Activated naive CD8-positive, alpha-beta T cell treated with anti-CD3 and anti-CD28 coated beads for 36 hours (primary cell): ENCODE data around the gene CD7. TPM values are rescaled to one million over a fixed set of nuclear protein-coding genes. Genes with fewer than 3 reads are reported as not detected.

ENCODE experiments used
- DNase-seq: peaks from one replicate; pipeline ENCODE4 v3.0.0; 2021
- H3K27ac Mint-ChIP-seq: one replicate; pipeline ENCODE4 v1.8.0; 2022; ENCODE audit warnings: mild to moderate bottlenecking, moderate library complexity, mixed read lengths
- H3K27me3 Mint-ChIP-seq: one replicate; pipeline ENCODE4 v1.8.0; 2022; ENCODE audit warnings: mild to moderate bottlenecking, mixed read lengths
- H3K36me3 Mint-ChIP-seq: one replicate; pipeline ENCODE4 v1.8.0; 2021; ENCODE audit warnings: mild to moderate bottlenecking, mixed read lengths
- H3K4me1 Mint-ChIP-seq: one replicate; pipeline ENCODE4 v1.8.0; 2021; ENCODE audit warnings: mixed read lengths
- H3K4me3 Mint-ChIP-seq: one replicate; pipeline ENCODE4 v1.8.0; 2022; ENCODE audit warnings: mild to moderate bottlenecking, moderate library complexity, mixed read lengths
- H3K9me3 Mint-ChIP-seq: one replicate; pipeline ENCODE4 v1.8.0; 2022; ENCODE audit warnings: mixed read lengths
- total RNA-seq, 2 experiments: library from RNA; stranded (reverse); gene quantifications; one replicate each; pipeline ENCODE4 v1.2.3, GENCODE V29; 2021

CD7 gene
- total RNA-seq, 2 experiments from 2014 or later, result 291 to 293 TPM

- H3K27me3 Mint-ChIP-seq, result peaks cover 31% of the 10 kb centered on the region
- no peaks in the 10 kb centered on the region for H3K36me3 Mint-ChIP-seq
- H3K4me1 Mint-ChIP-seq, result peaks cover 22% of the 10 kb centered on the region
- no peaks in the 10 kb centered on the region for H3K9me3 Mint-ChIP-seq
- no peak overlapping the region for H3K27ac Mint-ChIP-seq
- H3K4me3 Mint-ChIP-seq, result peak overlapping the region; percentile 76
- DNase-seq, result no peak
Measured at GRCh38 chr17:82334622-82335394, 17.4 kb upstream of the CD7 start.

- no peaks in the 10 kb centered on the region for H3K9me3 Mint-ChIP-seq
- H3K27ac Mint-ChIP-seq, result no peak overlapping the region
- peaks cover 22% of the 10 kb centered on the region for H3K4me1 Mint-ChIP-seq
- no peaks in the 10 kb centered on the region for H3K36me3 Mint-ChIP-seq
- DNase-seq, result no peak
- peaks cover 31% of the 10 kb centered on the region for H3K27me3 Mint-ChIP-seq
- peak overlapping the region; percentile 14 for H3K4me3 Mint-ChIP-seq
Measured at GRCh38 chr17:82334204-82334621, 16.8 kb upstream of the CD7 start.

- Mint-ChIP-seq H3K36me3 (no peaks in the 10 kb centered on the region), H3K4me1 (peaks cover 22% of the 10 kb centered on the region), H3K9me3 (no peaks in the 10 kb centered on the region), H3K27ac (no peak within 1 kb of the TSS), H3K4me3 (peak within 1 kb of the TSS; percentile 51), H3K27me3 (peaks cover 31% of the 10 kb centered on the region)
- no peak for DNase-seq
Measured at GRCh38 chr17:82333279-82334171, 16.1 kb upstream of the CD7 start, which contains the start of gene SECTM1. SECTM1 (minus strand) TSS chr17:82333766; CDS start chr17:82327240, 6,526 bp downstream.

- Mint-ChIP-seq H3K27me3 (peaks cover 31% of the 10 kb centered on the region), H3K4me3 (peak overlapping the region; percentile 48), H3K27ac (no peak overlapping the region), H3K36me3 (no peaks in the 10 kb centered on the region), H3K9me3 (no peaks in the 10 kb centered on the region), H3K4me1 (peaks cover 22% of the 10 kb centered on the region)
- no peak for DNase-seq
Measured at GRCh38 chr17:82332669-82333278, 15.4 kb upstream of the CD7 start.

- Mint-ChIP-seq H3K4me1 (peaks cover 22% of the 10 kb centered on the region), H3K36me3 (no peaks in the 10 kb centered on the region), H3K9me3 (no peaks in the 10 kb centered on the region), H3K27me3 (peaks cover 31% of the 10 kb centered on the region), H3K27ac (no peak overlapping the region), H3K4me3 (no peak overlapping the region)
- DNase-seq, result no peak
Measured at GRCh38 chr17:82331345-82331939, 14.0 kb upstream of the CD7 start.

GRCh38 chr17:82330322-82331239 is 13.2 kb upstream of the CD7 start:
- Mint-ChIP-seq H3K4me3 (no peak overlapping the region), H3K27ac (no peak overlapping the region), H3K9me3 (no peaks in the 10 kb centered on the region), H3K36me3 (no peaks in the 10 kb centered on the region), H3K27me3 (peaks cover 31% of the 10 kb centered on the region), H3K4me1 (peaks cover 16% of the 10 kb centered on the region)
- no peak for DNase-seq

GRCh38 chr17:82329683-82330321 is 12.4 kb upstream of the CD7 start:
- peaks cover 11% of the 10 kb centered on the region for H3K4me1 Mint-ChIP-seq
- peaks cover 28% of the 10 kb centered on the region for H3K27me3 Mint-ChIP-seq
- H3K4me3 Mint-ChIP-seq, result no peak overlapping the region
- no peaks in the 10 kb centered on the region for H3K9me3 Mint-ChIP-seq
- DNase-seq, result no peak
- H3K27ac Mint-ChIP-seq, result no peak overlapping the region
- no peaks in the 10 kb centered on the region for H3K36me3 Mint-ChIP-seq

- H3K27ac Mint-ChIP-seq, result no peak overlapping the region
- H3K27me3 Mint-ChIP-seq, result peaks cover 27% of the 10 kb centered on the region
- H3K4me3 Mint-ChIP-seq, result no peak overlapping the region
- H3K36me3 Mint-ChIP-seq, result no peaks in the 10 kb centered on the region
- DNase-seq, result no peak
- no peaks in the 10 kb centered on the region for H3K9me3 Mint-ChIP-seq
- H3K4me1 Mint-ChIP-seq, result peaks cover 11% of the 10 kb centered on the region
Measured at GRCh38 chr17:82328994-82329507, 11.6 kb upstream of the CD7 start.

- Mint-ChIP-seq H3K4me1 (peaks cover 16% of the 10 kb centered on the region), H3K27ac (no peak overlapping the region), H3K4me3 (no peak overlapping the region), H3K27me3 (peaks cover 27% of the 10 kb centered on the region), H3K36me3 (no peaks in the 10 kb centered on the region), H3K9me3 (no peaks in the 10 kb centered on the region)
- no peak for DNase-seq
Measured at GRCh38 chr17:82328141-82328993, 11.0 kb upstream of the CD7 start.

- DNase-seq, result no peak
- H3K36me3 Mint-ChIP-seq, result no peaks in the 10 kb centered on the region
- H3K4me1 Mint-ChIP-seq, result peaks cover 18% of the 10 kb centered on the region
- H3K4me3 Mint-ChIP-seq, result no peak overlapping the region
- H3K9me3 Mint-ChIP-seq, result no peaks in the 10 kb centered on the region
- no peak overlapping the region for H3K27ac Mint-ChIP-seq
- peaks cover 24% of the 10 kb centered on the region for H3K27me3 Mint-ChIP-seq
Measured at GRCh38 chr17:82327757-82328140, 10.3 kb upstream of the CD7 start.

GRCh38 chr17:82327289-82327688 is 9.9 kb upstream of the CD7 start:
- no peaks in the 10 kb centered on the region for H3K9me3 Mint-ChIP-seq
- no peak overlapping the region for H3K4me3 Mint-ChIP-seq
- H3K27me3 Mint-ChIP-seq, result peaks cover 19% of the 10 kb centered on the region
- DNase-seq, result no peak
- no peak overlapping the region for H3K27ac Mint-ChIP-seq
- H3K36me3 Mint-ChIP-seq, result no peaks in the 10 kb centered on the region
- H3K4me1 Mint-ChIP-seq, result peaks cover 18% of the 10 kb centered on the region

GRCh38 chr17:82325286-82326180 is 8.1 kb upstream of the CD7 start:
- Mint-ChIP-seq H3K27me3 (peaks cover 4% of the 10 kb centered on the region), H3K4me3 (no peak overlapping the region), H3K4me1 (peaks cover 26% of the 10 kb centered on the region), H3K36me3 (peaks cover 2% of the 10 kb centered on the region), H3K27ac (no peak overlapping the region), H3K9me3 (no peaks in the 10 kb centered on the region)
- no peak for DNase-seq
